ENCODE measurements around the gene TRPC4.

The TRPC4 gene

GRCh38 chr13:37884674-37885073 is 15.1 kb upstream of the TRPC4 start:
- TF ChIP-seq NFIC (IDR thresholded peaks at IDR 0.05): no peak
- no peak for TF ChIP-seq TEAD4 (IDR thresholded peaks at IDR 0.05)
- no peak for TF ChIP-seq RAD21 (IDR thresholded peaks at IDR 0.05; ENCODE audit: low read depth)
- no peak for TF ChIP-seq CEBPB (IDR thresholded peaks at IDR 0.05)
- no peak for TF ChIP-seq EGR1 (IDR thresholded peaks at IDR 0.05)
- no peak for TF ChIP-seq ZBTB7A (IDR thresholded peaks at IDR 0.05; ENCODE audit: low read depth)
- no peak for TF ChIP-seq EP300 (IDR thresholded peaks at IDR 0.05; ENCODE audit: borderline replicate concordance)
- TF ChIP-seq TAF1 (IDR thresholded peaks at IDR 0.05; ENCODE audit: low read depth): no peak
- TF ChIP-seq REST (IDR thresholded peaks at IDR 0.05; ENCODE audit: low read depth): no peak
- no peak for TF ChIP-seq CREB1 (IDR thresholded peaks at IDR 0.05; ENCODE audit: low read depth)
- no peak for TF ChIP-seq USF1 (IDR thresholded peaks at IDR 0.05)

- TF ChIP-seq TEAD4 (IDR thresholded peaks at IDR 0.05): no peak
- no peak for TF ChIP-seq MAX (IDR thresholded peaks at IDR 0.05)
- no peak for TF ChIP-seq RAD21 (IDR thresholded peaks at IDR 0.05; ENCODE audit: low read depth)
- TF ChIP-seq FOXM1 (IDR thresholded peaks at IDR 0.05; ENCODE audit: borderline replicate concordance, low read depth): no peak
- no peak for TF ChIP-seq ZBTB7A (IDR thresholded peaks at IDR 0.05; ENCODE audit: low read depth)
- no peak for TF ChIP-seq EP300 (IDR thresholded peaks at IDR 0.05; ENCODE audit: borderline replicate concordance)
Observed at GRCh38 chr13:37884026-37884425, 14.5 kb upstream of the TRPC4 start.

GRCh38 chr13:37878921-37879320 is 9.3 kb upstream of the TRPC4 start:
- no peak for TF ChIP-seq EP300 (IDR thresholded peaks at IDR 0.05; ENCODE audit: borderline replicate concordance)
- TF ChIP-seq FOXM1 (IDR thresholded peaks at IDR 0.05; ENCODE audit: borderline replicate concordance, low read depth): no peak
- no peak for TF ChIP-seq CEBPB (IDR thresholded peaks at IDR 0.05)
- TF ChIP-seq ZBTB7A (IDR thresholded peaks at IDR 0.05; ENCODE audit: low read depth): no peak
- no peak for TF ChIP-seq RAD21 (IDR thresholded peaks at IDR 0.05; ENCODE audit: low read depth)
- TF ChIP-seq USF1 (IDR thresholded peaks at IDR 0.05): no peak
- TF ChIP-seq NFIC (IDR thresholded peaks at IDR 0.05): no peak
- TF ChIP-seq TEAD4 (IDR thresholded peaks at IDR 0.05): no peak
- no peak for TF ChIP-seq CREB1 (IDR thresholded peaks at IDR 0.05; ENCODE audit: low read depth)
- TF ChIP-seq EGR1 (IDR thresholded peaks at IDR 0.05): no peak
- no peak for TF ChIP-seq REST (IDR thresholded peaks at IDR 0.05; ENCODE audit: low read depth)
- no peak for TF ChIP-seq MAX (IDR thresholded peaks at IDR 0.05)
- no peak for TF ChIP-seq TCF12 (IDR thresholded peaks at IDR 0.05; ENCODE audit: low read depth)
- no peak for TF ChIP-seq TAF1 (IDR thresholded peaks at IDR 0.05; ENCODE audit: low read depth)
- TF ChIP-seq YY1 (IDR thresholded peaks at IDR 0.05; ENCODE audit: low read depth): no peak

GRCh38 chr13:37878496-37878895 is 8.9 kb upstream of the TRPC4 start:
- TF ChIP-seq FOXM1 (IDR thresholded peaks at IDR 0.05; ENCODE audit: borderline replicate concordance, low read depth) (no peak), NFIC (IDR thresholded peaks at IDR 0.05) (no peak), EP300 (IDR thresholded peaks at IDR 0.05; ENCODE audit: borderline replicate concordance) (no peak), TCF12 (IDR thresholded peaks at IDR 0.05; ENCODE audit: low read depth) (no peak), EGR1 (IDR thresholded peaks at IDR 0.05) (no peak), MAX (IDR thresholded peaks at IDR 0.05) (no peak), USF1 (IDR thresholded peaks at IDR 0.05) (no peak)

GRCh38 chr13:37870895-37871550 is 1.5 kb upstream of the TRPC4 start:
- TF ChIP-seq REST (IDR thresholded peaks at IDR 0.05; ENCODE audit: low read depth) (no peak), CREB1 (IDR thresholded peaks at IDR 0.05; ENCODE audit: low read depth) (no peak), RAD21 (IDR thresholded peaks at IDR 0.05; ENCODE audit: low read depth) (no peak)
